HEK293 (cell line): ENCODE data around the gene SUOX.
A peak's percentile ranks its signal among the peaks of the same experiment; 100 is the strongest.

Experiments
- GFI1B ChIP-seq: fragments of 450-650 bp; formaldehyde crosslinking; IDR thresholded peaks from 2 replicates; pipeline ENCODE4 v1.5.1; 2016; ENCODE audit warnings: missing biosample characterization, missing genetic modification characterization
- OVOL3 ChIP-seq: fragments of 450-650 bp; formaldehyde crosslinking; IDR thresholded peaks from 2 replicates; pipeline ENCODE4 v1.5.1; 2016; ENCODE audit warnings: missing biosample characterization, missing genetic modification characterization
- PATZ1 ChIP-seq: fragments of 450-650 bp; formaldehyde crosslinking; IDR thresholded peaks from 2 replicates; pipeline ENCODE4 v1.5.1; 2016; ENCODE audit warnings: missing biosample characterization, missing genetic modification characterization
- SALL2 ChIP-seq: fragments of 450-650 bp; formaldehyde crosslinking; IDR thresholded peaks from 2 replicates; pipeline ENCODE4 v1.5.0; 2017; ENCODE audit warnings: missing biosample characterization, mild to moderate bottlenecking, missing genetic modification characterization, borderline replicate concordance
- SCRT2 ChIP-seq: fragments of 450-650 bp; formaldehyde crosslinking; IDR thresholded peaks from 2 replicates; pipeline ENCODE4 v1.5.1; 2016; ENCODE audit warnings: missing biosample characterization, missing genetic modification characterization
- SP7 ChIP-seq: fragments of 450-650 bp; formaldehyde crosslinking; IDR thresholded peaks from 2 replicates; pipeline ENCODE4 v1.5.1; 2016; ENCODE audit warnings: missing biosample characterization, missing genetic modification characterization
- ZBTB26 ChIP-seq: fragments of 450-650 bp; formaldehyde crosslinking; optimal IDR thresholded peaks from 2 replicates; pipeline ENCODE3; 2016; ENCODE audit warnings: missing biosample characterization, mild to moderate bottlenecking, missing genetic modification characterization
- ZBTB48 ChIP-seq: fragments of 450-650 bp; formaldehyde crosslinking; IDR thresholded peaks from 2 replicates; pipeline ENCODE4 v1.5.1; 2016; ENCODE audit warnings: missing biosample characterization, missing genetic modification characterization
- ZBTB7A ChIP-seq: fragments of 450-650 bp; formaldehyde crosslinking; IDR thresholded peaks from 2 replicates; pipeline ENCODE4 v1.5.1; 2016; ENCODE audit warnings: low read depth, missing biosample characterization, missing genetic modification characterization
- ZFHX2 ChIP-seq: fragments of 450-650 bp; formaldehyde crosslinking; conservative IDR thresholded peaks from 2 replicates; pipeline ENCODE4 v1.5.1; 2016; ENCODE audit warnings: missing biosample characterization, missing genetic modification characterization
- ZNF24 ChIP-seq: fragments of 450-650 bp; formaldehyde crosslinking; IDR thresholded peaks from 2 replicates; pipeline ENCODE4 v1.5.1; 2016; ENCODE audit warnings: missing biosample characterization, missing genetic modification characterization
- ZNF266 ChIP-seq: fragments of 450-650 bp; formaldehyde crosslinking; IDR thresholded peaks from 2 replicates; pipeline ENCODE4 v1.5.1; 2016; ENCODE audit warnings: missing biosample characterization, missing genetic modification characterization, low read depth
- ZNF324 ChIP-seq: fragments of 450-650 bp; formaldehyde crosslinking; IDR thresholded peaks from 2 replicates; pipeline ENCODE4 v1.5.1; 2016; ENCODE audit warnings: missing biosample characterization, missing genetic modification characterization
- ZNF510 ChIP-seq: fragments of 450-650 bp; formaldehyde crosslinking; IDR thresholded peaks from 2 replicates; pipeline ENCODE4 v1.5.1; 2018; ENCODE audit warnings: mild to moderate bottlenecking, missing genetic modification characterization, missing biosample characterization; ENCODE audit not compliant: insufficient replicate concordance
- ZNF521 ChIP-seq: fragments of 450-650 bp; formaldehyde crosslinking; IDR thresholded peaks from 2 replicates; pipeline ENCODE4 v1.5.1; 2017; ENCODE audit warnings: missing biosample characterization, mild to moderate bottlenecking, missing genetic modification characterization
- ZNF529 ChIP-seq: fragments of 450-650 bp; formaldehyde crosslinking; IDR thresholded peaks from 2 replicates; pipeline ENCODE4 v1.5.1; 2017; ENCODE audit warnings: missing genetic modification characterization, missing biosample characterization; ENCODE audit not compliant: insufficient replicate concordance
- ZNF560 ChIP-seq: fragments of 450-650 bp; formaldehyde crosslinking; IDR thresholded peaks from 2 replicates; pipeline ENCODE4 v1.5.1; 2017; ENCODE audit warnings: missing biosample characterization, missing genetic modification characterization, borderline replicate concordance
- ZNF600 ChIP-seq: fragments of 450-650 bp; formaldehyde crosslinking; IDR thresholded peaks from 2 replicates; pipeline ENCODE4 v1.5.1; 2016; ENCODE audit warnings: missing biosample characterization, missing genetic modification characterization
- ZNF664 ChIP-seq: fragments of 450-650 bp; formaldehyde crosslinking; IDR thresholded peaks from 2 replicates; pipeline ENCODE4 v1.5.1; 2016; ENCODE audit warnings: missing biosample characterization, missing genetic modification characterization
- ZNF677 ChIP-seq: fragments of 450-650 bp; IDR thresholded peaks from 2 replicates; pipeline ENCODE4 v1.5.0; 2018; ENCODE audit warnings: missing biosample characterization, mild to moderate bottlenecking, missing genetic modification characterization, moderate library complexity
- TF ChIP-seq, protein P1 (sequence below): fragments of 450-650 bp; formaldehyde crosslinking; IDR thresholded peaks from 2 replicates; pipeline ENCODE4 v1.5.1; 2016; ENCODE audit warnings: missing biosample characterization, missing genetic modification characterization
- TF ChIP-seq, protein P2 (sequence below): fragments of 450-650 bp; formaldehyde crosslinking; IDR thresholded peaks from 2 replicates; pipeline ENCODE4 v1.5.1; 2016; ENCODE audit warnings: missing biosample characterization, missing genetic modification characterization
- TF ChIP-seq, protein P3 (sequence below): fragments of 450-650 bp; formaldehyde crosslinking; conservative IDR thresholded peaks from 2 replicates; pipeline ENCODE4 v1.5.1; 2016; ENCODE audit warnings: low read depth, missing biosample characterization, missing genetic modification characterization
- TF ChIP-seq, protein P4 (sequence below): fragments of 450-650 bp; formaldehyde crosslinking; IDR thresholded peaks from 2 replicates; pipeline ENCODE4 v1.5.1; 2016; ENCODE audit warnings: missing biosample characterization, missing genetic modification characterization

Gene SUOX

GRCh38 chr12:56041552-56042429 lies 44.7 kb downstream of the SUOX start, which contains the start of gene RPS26 (continued):
- TF ChIP-seq ZNF560 (tag by site-specific recombination) (no peak), SP7 (tag by site-specific recombination) (peak; percentile 97), PATZ1 (tag by site-specific recombination) (peak; percentile 76), ZBTB48 (peak; percentile 98), ZNF24 (tag by site-specific recombination) (peak; percentile 98), ZNF510 (no peak), ZNF324 (tag by site-specific recombination) (peak; percentile 100), GFI1B (0 out of 2 replicates have a peak, but pooled peaks have one; percentile 5), OVOL3 (peak; percentile 70; the same call in 1 of the 2 replicates), ZNF677 (tag by site-specific recombination) (no peak), ZFHX2 (tag by site-specific recombination) (no peak), ZNF266 (tag by site-specific recombination) (peak; percentile 25; the same call in 1 of the 2 replicates), ZNF521 (tag by site-specific recombination) (no peak), ZBTB26 (peak; percentile 44), ZNF600 (tag by site-specific recombination) (peak; percentile 66; the same call in 1 of the 2 replicates), ZBTB7A (tag by site-specific recombination) (peak; percentile 75; the same call in 1 of the 2 replicates), SALL2 (peak; percentile 63; the same call in 1 of the 2 replicates), ZNF664 (tag by site-specific recombination) (peak; percentile 66; the same call in 1 of the 2 replicates), ZNF529 (tag by site-specific recombination) (no peak), SCRT2 (tag by site-specific recombination) (0 out of 2 replicates have a peak, but pooled peaks have one; percentile 20)
- TF ChIP-seq, protein P1, sequence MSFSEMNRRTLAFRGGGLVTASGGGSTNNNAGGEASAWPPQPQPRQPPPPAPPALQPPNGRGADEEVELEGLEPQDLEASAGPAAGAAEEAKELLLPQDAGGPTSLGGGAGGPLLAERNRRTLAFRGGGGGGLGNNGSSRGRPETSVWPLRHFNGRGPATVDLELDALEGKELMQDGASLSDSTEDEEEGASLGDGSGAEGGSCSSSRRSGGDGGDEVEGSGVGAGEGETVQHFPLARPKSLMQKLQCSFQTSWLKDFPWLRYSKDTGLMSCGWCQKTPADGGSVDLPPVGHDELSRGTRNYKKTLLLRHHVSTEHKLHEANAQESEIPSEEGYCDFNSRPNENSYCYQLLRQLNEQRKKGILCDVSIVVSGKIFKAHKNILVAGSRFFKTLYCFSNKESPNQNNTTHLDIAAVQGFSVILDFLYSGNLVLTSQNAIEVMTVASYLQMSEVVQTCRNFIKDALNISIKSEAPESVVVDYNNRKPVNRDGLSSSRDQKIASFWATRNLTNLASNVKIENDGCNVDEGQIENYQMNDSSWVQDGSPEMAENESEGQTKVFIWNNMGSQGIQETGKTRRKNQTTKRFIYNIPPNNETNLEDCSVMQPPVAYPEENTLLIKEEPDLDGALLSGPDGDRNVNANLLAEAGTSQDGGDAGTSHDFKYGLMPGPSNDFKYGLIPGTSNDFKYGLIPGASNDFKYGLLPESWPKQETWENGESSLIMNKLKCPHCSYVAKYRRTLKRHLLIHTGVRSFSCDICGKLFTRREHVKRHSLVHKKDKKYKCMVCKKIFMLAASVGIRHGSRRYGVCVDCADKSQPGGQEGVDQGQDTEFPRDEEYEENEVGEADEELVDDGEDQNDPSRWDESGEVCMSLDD: peak; percentile 82
- TF ChIP-seq, protein P2, sequence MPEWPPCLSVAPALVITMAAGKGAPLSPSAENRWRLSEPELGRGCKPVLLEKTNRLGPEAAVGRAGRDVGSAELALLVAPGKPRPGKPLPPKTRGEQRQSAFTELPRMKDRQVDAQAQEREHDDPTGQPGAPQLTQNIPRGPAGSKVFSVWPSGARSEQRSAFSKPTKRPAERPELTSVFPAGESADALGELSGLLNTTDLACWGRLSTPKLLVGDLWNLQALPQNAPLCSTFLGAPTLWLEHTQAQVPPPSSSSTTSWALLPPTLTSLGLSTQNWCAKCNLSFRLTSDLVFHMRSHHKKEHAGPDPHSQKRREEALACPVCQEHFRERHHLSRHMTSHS: no peak
- TF ChIP-seq, protein P3, sequence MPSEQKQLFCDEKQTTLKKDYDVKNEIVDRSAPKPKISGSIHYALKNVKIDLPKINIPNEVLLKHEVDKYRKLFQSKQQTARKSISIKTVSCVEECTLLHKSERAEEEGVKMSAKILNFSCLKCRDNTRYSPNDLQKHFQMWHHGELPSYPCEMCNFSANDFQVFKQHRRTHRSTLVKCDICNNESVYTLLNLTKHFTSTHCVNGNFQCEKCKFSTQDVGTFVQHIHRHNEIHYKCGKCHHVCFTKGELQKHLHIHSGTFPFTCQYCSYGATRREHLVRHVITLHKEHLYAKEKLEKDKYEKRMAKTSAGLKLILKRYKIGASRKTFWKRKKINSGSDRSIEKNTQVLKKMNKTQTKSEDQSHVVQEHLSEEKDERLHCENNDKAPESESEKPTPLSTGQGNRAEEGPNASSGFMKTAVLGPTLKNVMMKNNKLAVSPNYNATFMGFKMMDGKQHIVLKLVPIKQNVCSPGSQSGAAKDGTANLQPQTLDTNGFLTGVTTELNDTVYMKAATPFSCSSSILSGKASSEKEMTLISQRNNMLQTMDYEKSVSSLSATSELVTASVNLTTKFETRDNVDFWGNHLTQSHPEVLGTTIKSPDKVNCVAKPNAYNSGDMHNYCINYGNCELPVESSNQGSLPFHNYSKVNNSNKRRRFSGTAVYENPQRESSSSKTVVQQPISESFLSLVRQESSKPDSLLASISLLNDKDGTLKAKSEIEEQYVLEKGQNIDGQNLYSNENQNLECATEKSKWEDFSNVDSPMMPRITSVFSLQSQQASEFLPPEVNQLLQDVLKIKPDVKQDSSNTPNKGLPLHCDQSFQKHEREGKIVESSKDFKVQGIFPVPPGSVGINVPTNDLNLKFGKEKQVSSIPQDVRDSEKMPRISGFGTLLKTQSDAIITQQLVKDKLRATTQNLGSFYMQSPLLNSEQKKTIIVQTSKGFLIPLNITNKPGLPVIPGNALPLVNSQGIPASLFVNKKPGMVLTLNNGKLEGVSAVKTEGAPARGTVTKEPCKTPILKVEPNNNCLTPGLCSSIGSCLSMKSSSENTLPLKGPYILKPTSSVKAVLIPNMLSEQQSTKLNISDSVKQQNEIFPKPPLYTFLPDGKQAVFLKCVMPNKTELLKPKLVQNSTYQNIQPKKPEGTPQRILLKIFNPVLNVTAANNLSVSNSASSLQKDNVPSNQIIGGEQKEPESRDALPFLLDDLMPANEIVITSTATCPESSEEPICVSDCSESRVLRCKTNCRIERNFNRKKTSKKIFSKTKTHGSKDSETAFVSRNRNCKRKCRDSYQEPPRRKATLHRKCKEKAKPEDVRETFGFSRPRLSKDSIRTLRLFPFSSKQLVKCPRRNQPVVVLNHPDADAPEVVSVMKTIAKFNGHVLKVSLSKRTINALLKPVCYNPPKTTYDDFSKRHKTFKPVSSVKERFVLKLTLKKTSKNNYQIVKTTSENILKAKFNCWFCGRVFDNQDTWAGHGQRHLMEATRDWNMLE: peak; percentile 99
- TF ChIP-seq, protein P4, sequence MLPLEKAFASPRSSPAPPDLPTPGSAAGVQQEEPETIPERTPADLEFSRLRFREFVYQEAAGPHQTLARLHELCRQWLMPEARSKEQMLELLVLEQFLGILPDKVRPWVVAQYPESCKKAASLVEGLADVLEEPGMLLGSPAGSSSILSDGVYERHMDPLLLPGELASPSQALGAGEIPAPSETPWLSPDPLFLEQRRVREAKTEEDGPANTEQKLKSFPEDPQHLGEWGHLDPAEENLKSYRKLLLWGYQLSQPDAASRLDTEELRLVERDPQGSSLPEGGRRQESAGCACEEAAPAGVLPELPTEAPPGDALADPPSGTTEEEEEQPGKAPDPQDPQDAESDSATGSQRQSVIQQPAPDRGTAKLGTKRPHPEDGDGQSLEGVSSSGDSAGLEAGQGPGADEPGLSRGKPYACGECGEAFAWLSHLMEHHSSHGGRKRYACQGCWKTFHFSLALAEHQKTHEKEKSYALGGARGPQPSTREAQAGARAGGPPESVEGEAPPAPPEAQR (tag by site-specific recombination): peak; percentile 90; the same call in 1 of the 2 replicates
